Measurements from ENCODE around the gene FSIP1.

Gene FSIP1

GRCh38 chr15:39587096-39587721 lies 195.4 kb downstream of the FSIP1 start:
- no peak overlapping the region for H3K4me2 ChIP-seq (ENCODE audit: low read length)
- no peaks in the 10 kb centered on the region for H3F3A ChIP-seq (ENCODE audit: control insufficient read depth, insufficient read depth)
- H3K36me3 ChIP-seq (ENCODE audit: control insufficient read depth, low read length), result no peaks in the 10 kb centered on the region
- H3K79me2 ChIP-seq (ENCODE audit: control insufficient read depth, low read length), result no peaks in the 10 kb centered on the region
- no peaks in the 10 kb centered on the region for H3K4me1 ChIP-seq (ENCODE audit: control insufficient read depth, low read length)
- no peaks in the 10 kb centered on the region for H3K9me3 ChIP-seq (ENCODE audit: control insufficient read depth, insufficient read depth, low read length)
- H3K9me2 ChIP-seq (replicated peaks; ENCODE audit: control insufficient read depth, low read length), result no peaks in the 10 kb centered on the region
- H3K27ac ChIP-seq (ENCODE audit: low read depth, low read length), result no peak overlapping the region
- 0 out of 2 replicates have a peak, but pooled peaks cover 2% of the 10 kb centered on the region for H3K27me3 ChIP-seq (ENCODE audit: control insufficient read depth, low read length)
- H4K20me1 ChIP-seq (ENCODE audit: control insufficient read depth, insufficient read depth, low read depth, low read length), result no peaks in the 10 kb centered on the region
- no peak overlapping the region for H3K4me3 ChIP-seq (ENCODE audit: low read length)
- TF ChIP-seq CTCF (IDR thresholded peaks at IDR 0.05; ENCODE audit: low read depth, low read length, poor library complexity, severe bottlenecking) (no peak), EZH2phosphoT487 (IDR thresholded peaks at IDR 0.05; ENCODE audit: borderline replicate concordance, low read length) (no peak)

- Histone ChIP-seq H3K9me2 (replicated peaks; ENCODE audit: control insufficient read depth, low read length) (no peaks in the 10 kb centered on the region), H3K9me3 (ENCODE audit: control insufficient read depth, insufficient read depth, low read length) (no peaks in the 10 kb centered on the region), H3K79me2 (ENCODE audit: control insufficient read depth, low read length) (no peaks in the 10 kb centered on the region), H3K36me3 (ENCODE audit: control insufficient read depth, low read length) (no peaks in the 10 kb centered on the region), H4K20me1 (ENCODE audit: control insufficient read depth, insufficient read depth, low read depth, low read length) (no peaks in the 10 kb centered on the region), H3K27ac (ENCODE audit: low read depth, low read length) (no peak overlapping the region), H3K27me3 (ENCODE audit: control insufficient read depth, low read length) (0 out of 2 replicates have a peak, but pooled peaks cover 2% of the 10 kb centered on the region), H3K4me3 (ENCODE audit: low read length) (no peak overlapping the region), H3F3A (ENCODE audit: control insufficient read depth, insufficient read depth) (no peaks in the 10 kb centered on the region), H3K4me1 (ENCODE audit: control insufficient read depth, low read length) (no peaks in the 10 kb centered on the region), H3K4me2 (ENCODE audit: low read length) (no peak overlapping the region)
- TF ChIP-seq CTCF (IDR thresholded peaks at IDR 0.05; ENCODE audit: low read depth, low read length, poor library complexity, severe bottlenecking), result no peak
- no peak for TF ChIP-seq EZH2phosphoT487 (IDR thresholded peaks at IDR 0.05; ENCODE audit: borderline replicate concordance, low read length)
Measured at GRCh38 chr15:39586387-39587095, 196.1 kb downstream of the FSIP1 start.

GRCh38 chr15:39585871-39586301 lies 196.8 kb downstream of the FSIP1 start:
- Histone ChIP-seq H3F3A (ENCODE audit: control insufficient read depth, insufficient read depth) (no peaks in the 10 kb centered on the region), H3K4me3 (ENCODE audit: low read length) (no peak overlapping the region), H3K36me3 (ENCODE audit: control insufficient read depth, low read length) (no peaks in the 10 kb centered on the region)

More at GRCh38 chr15:39585871-39586301, 196.8 kb downstream of the FSIP1 start:
- Histone ChIP-seq H3K4me1 (ENCODE audit: control insufficient read depth, low read length) (no peaks in the 10 kb centered on the region), H3K9me3 (ENCODE audit: control insufficient read depth, insufficient read depth, low read length) (no peaks in the 10 kb centered on the region), H3K27ac (ENCODE audit: low read depth, low read length) (no peak overlapping the region), H3K79me2 (ENCODE audit: control insufficient read depth, low read length) (no peaks in the 10 kb centered on the region), H3K27me3 (ENCODE audit: control insufficient read depth, low read length) (0 out of 2 replicates have a peak, but pooled peaks cover 2% of the 10 kb centered on the region), H3K4me2 (ENCODE audit: low read length) (no peak overlapping the region), H3K9me2 (replicated peaks; ENCODE audit: control insufficient read depth, low read length) (no peaks in the 10 kb centered on the region), H4K20me1 (ENCODE audit: control insufficient read depth, insufficient read depth, low read depth, low read length) (no peaks in the 10 kb centered on the region)
- no peak for TF ChIP-seq CTCF (IDR thresholded peaks at IDR 0.05; ENCODE audit: low read depth, low read length, poor library complexity, severe bottlenecking)
- TF ChIP-seq EZH2phosphoT487 (IDR thresholded peaks at IDR 0.05; ENCODE audit: borderline replicate concordance, low read length), result no peak

Measured in DOHH2 (cell line).